Dendritic cell treated with granulocyte-macrophage colony-stimulating factor and Interleukin-4, amounts not matched to agents 40 ng/mL and 50 ng/mL, for 4 days (primary cell): Measurements from ENCODE around the gene RHBDF2.

ENCODE experiments used
- H3K27ac Mint-ChIP-seq: one replicate; pipeline ENCODE4 v1.8.0; 2022; ENCODE audit warnings: mild to moderate bottlenecking, mixed read lengths
- H3K27me3 Mint-ChIP-seq: one replicate; pipeline ENCODE4 v1.8.0; 2022; ENCODE audit warnings: mild to moderate bottlenecking, mixed read lengths
- H3K36me3 Mint-ChIP-seq: one replicate; pipeline ENCODE4 v1.8.0; 2022; ENCODE audit warnings: low read depth, mixed read lengths
- H3K4me1 Mint-ChIP-seq: one replicate; pipeline ENCODE4 v1.8.0; 2022; ENCODE audit warnings: low read depth, mixed read lengths
- H3K4me3 Mint-ChIP-seq: one replicate; pipeline ENCODE4 v1.8.0; 2022; ENCODE audit warnings: mild to moderate bottlenecking, moderate library complexity, mixed read lengths
- H3K9me3 Mint-ChIP-seq: one replicate; pipeline ENCODE4 v1.8.0; 2022; ENCODE audit warnings: mixed read lengths
- intact Hi-C: fragments of 100-400 bp; cut with micrococcal nuclease; formaldehyde crosslinking; loops from one replicate; pipeline ENCODE4 v1.15.0; 2022

Gene RHBDF2

GRCh38 chr17:76437467-76438402 is 63.5 kb downstream of the RHBDF2 start:
- Mint-ChIP-seq H3K36me3 (peaks cover 5% of the 10 kb centered on the region), H3K9me3 (no peaks in the 10 kb centered on the region), H3K27me3 (no peaks in the 10 kb centered on the region), H3K4me1 (peaks cover 6% of the 10 kb centered on the region), H3K27ac (no peak overlapping the region), H3K4me3 (no peak overlapping the region)
- intact Hi-C loops = no loop called here

DNA sequence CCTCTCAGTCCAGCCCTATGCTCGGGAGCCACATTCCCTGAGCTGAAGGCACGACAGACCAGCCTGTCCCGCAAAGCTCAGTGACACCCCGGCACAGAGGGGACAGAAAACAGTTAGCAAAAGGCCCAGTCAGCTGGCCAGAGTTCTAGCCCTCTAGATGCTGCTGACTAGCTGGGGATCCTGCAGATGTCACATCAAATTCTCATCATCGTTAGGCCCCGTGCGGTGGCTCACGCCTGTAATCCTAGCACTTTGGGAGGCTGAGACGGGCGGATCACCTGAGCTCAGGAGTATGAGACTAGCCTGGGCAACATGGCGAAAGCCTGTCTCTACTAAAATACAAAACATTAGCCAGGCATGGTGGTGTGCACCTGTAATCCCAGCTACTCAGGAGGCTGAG is 65.5 kb downstream of the RHBDF2 start:
- peaks cover 5% of the 10 kb centered on the region for H3K36me3 Mint-ChIP-seq
- H3K27me3 Mint-ChIP-seq = no peaks in the 10 kb centered on the region
- no peaks in the 10 kb centered on the region for H3K9me3 Mint-ChIP-seq
- H3K4me1 Mint-ChIP-seq = no peaks in the 10 kb centered on the region
- intact Hi-C loops = no loop called here
- H3K27ac Mint-ChIP-seq = no peak overlapping the region
- no peak overlapping the region for H3K4me3 Mint-ChIP-seq

- intact Hi-C loops = no loop called here
These were observed 66.4 kb downstream of the RHBDF2 start for GRCh38 chr17:76434870-76435269.

DNA sequence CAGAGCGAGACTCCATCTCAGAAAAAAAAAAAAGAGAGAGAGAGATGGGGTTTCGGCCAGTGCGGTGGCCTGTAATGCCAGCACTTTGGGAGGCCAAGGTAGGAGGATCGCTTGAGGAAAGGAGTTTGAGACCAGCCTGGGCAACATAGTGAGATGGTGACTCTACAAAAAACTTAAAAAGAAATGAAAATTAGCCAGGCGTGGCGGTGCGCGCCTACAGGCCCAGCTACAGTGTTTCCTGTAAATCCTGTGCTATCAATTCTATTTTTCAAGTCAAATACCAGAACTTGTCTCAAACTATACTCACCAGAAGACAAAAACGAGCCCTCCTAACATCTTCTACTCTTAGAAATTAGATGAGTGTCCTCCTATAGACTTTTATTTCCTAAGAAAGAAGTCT is 67.5 kb downstream of the RHBDF2 start:
- H3K4me3 Mint-ChIP-seq = no peak overlapping the region
- H3K27me3 Mint-ChIP-seq = no peaks in the 10 kb centered on the region
- intact Hi-C loops = no loop called here
- no peaks in the 10 kb centered on the region for H3K4me1 Mint-ChIP-seq
- no peak overlapping the region for H3K27ac Mint-ChIP-seq
- H3K36me3 Mint-ChIP-seq = peaks cover 5% of the 10 kb centered on the region
- no peaks in the 10 kb centered on the region for H3K9me3 Mint-ChIP-seq

More at GRCh38 chr17:76434870-76435269, 66.4 kb downstream of the RHBDF2 start:
- peaks cover 5% of the 10 kb centered on the region for H3K36me3 Mint-ChIP-seq
- H3K9me3 Mint-ChIP-seq = no peaks in the 10 kb centered on the region
- H3K27ac Mint-ChIP-seq = no peak overlapping the region
- no peak overlapping the region for H3K4me3 Mint-ChIP-seq
- H3K4me1 Mint-ChIP-seq = no peaks in the 10 kb centered on the region
- H3K27me3 Mint-ChIP-seq = no peaks in the 10 kb centered on the region

GRCh38 chr17:76432712-76433336 is 68.4 kb downstream of the RHBDF2 start:
- peaks cover 5% of the 10 kb centered on the region for H3K36me3 Mint-ChIP-seq
- peaks cover 8% of the 10 kb centered on the region for H3K4me1 Mint-ChIP-seq
- H3K27me3 Mint-ChIP-seq = no peaks in the 10 kb centered on the region
- H3K27ac Mint-ChIP-seq = no peak overlapping the region
- H3K9me3 Mint-ChIP-seq = no peaks in the 10 kb centered on the region
- intact Hi-C loops = no loop called here
- no peak overlapping the region for H3K4me3 Mint-ChIP-seq

GRCh38 chr17:76432004-76432403 is 69.2 kb downstream of the RHBDF2 start:
- no peaks in the 10 kb centered on the region for H3K27me3 Mint-ChIP-seq
- peaks cover 17% of the 10 kb centered on the region for H3K4me1 Mint-ChIP-seq
- intact Hi-C loops = no loop called here
- H3K4me3 Mint-ChIP-seq = no peak overlapping the region
- no peak overlapping the region for H3K27ac Mint-ChIP-seq
- H3K9me3 Mint-ChIP-seq = no peaks in the 10 kb centered on the region
- H3K36me3 Mint-ChIP-seq = peaks cover 5% of the 10 kb centered on the region

- Mint-ChIP-seq H3K9me3 (no peaks in the 10 kb centered on the region), H3K36me3 (peaks cover 5% of the 10 kb centered on the region), H3K27me3 (no peaks in the 10 kb centered on the region), H3K27ac (no peak overlapping the region), H3K4me1 (peaks cover 21% of the 10 kb centered on the region), H3K4me3 (no peak overlapping the region)
- intact Hi-C loops = no loop called here
These were observed 69.7 kb downstream of the RHBDF2 start for GRCh38 chr17:76431509-76431908.

DNA sequence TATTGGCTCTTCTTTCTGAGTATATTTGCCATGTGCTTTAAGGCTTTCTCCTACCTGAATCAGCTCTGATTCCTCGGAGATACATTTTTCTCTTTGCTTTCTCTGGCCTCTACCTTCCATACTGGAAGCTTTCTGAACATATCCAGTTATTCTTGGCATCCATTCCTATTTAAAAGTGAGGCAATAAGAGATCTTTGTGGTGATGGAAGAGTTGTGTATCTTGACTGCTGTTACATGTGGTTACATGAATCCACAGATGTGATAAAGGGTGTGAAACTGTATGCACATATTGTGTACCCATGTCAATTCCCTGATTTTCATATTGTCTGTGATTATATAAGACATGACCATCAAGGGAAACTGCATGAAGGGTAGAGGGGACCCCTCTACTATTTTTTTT is 72.7 kb downstream of the RHBDF2 start:
- intact Hi-C loops = no loop called here
- Mint-ChIP-seq H3K4me1 (peaks cover 23% of the 10 kb centered on the region), H3K36me3 (no peaks in the 10 kb centered on the region), H3K4me3 (no peak overlapping the region), H3K27me3 (no peaks in the 10 kb centered on the region), H3K27ac (no peak overlapping the region), H3K9me3 (no peaks in the 10 kb centered on the region)

- intact Hi-C loops = no loop called here
- Mint-ChIP-seq H3K4me1 (peaks cover 28% of the 10 kb centered on the region), H3K4me3 (no peak overlapping the region), H3K27ac (no peak overlapping the region), H3K9me3 (no peaks in the 10 kb centered on the region), H3K27me3 (no peaks in the 10 kb centered on the region), H3K36me3 (peaks cover 5% of the 10 kb centered on the region)
These were observed 73.6 kb downstream of the RHBDF2 start for GRCh38 chr17:76427501-76428231.

DNA sequence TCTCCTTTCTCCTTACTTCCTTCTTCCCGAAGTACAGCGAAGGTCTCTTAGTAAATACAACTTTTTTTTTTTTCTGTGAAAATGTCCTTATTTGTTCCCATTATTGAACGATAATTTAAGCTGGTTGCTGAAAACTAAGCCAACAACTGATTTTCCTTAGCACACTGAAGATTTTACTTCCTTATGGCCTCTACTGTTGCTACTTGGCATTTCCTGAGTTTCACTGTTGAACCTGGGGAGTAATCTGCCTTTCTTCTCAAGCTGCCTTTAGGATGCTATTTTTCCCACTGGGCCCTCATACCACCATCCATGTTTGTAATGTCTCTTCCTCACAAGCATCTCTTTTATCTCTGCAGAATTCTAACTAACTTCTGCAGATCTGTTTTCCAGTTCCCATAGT is 74.4 kb downstream of the RHBDF2 start:
- peaks cover 11% of the 10 kb centered on the region for H3K36me3 Mint-ChIP-seq
- H3K4me1 Mint-ChIP-seq = peaks cover 29% of the 10 kb centered on the region
- H3K27me3 Mint-ChIP-seq = no peaks in the 10 kb centered on the region
- H3K9me3 Mint-ChIP-seq = no peaks in the 10 kb centered on the region
- H3K4me3 Mint-ChIP-seq = no peak overlapping the region
- H3K27ac Mint-ChIP-seq = no peak overlapping the region
- intact Hi-C loops = no loop called here

DNA sequence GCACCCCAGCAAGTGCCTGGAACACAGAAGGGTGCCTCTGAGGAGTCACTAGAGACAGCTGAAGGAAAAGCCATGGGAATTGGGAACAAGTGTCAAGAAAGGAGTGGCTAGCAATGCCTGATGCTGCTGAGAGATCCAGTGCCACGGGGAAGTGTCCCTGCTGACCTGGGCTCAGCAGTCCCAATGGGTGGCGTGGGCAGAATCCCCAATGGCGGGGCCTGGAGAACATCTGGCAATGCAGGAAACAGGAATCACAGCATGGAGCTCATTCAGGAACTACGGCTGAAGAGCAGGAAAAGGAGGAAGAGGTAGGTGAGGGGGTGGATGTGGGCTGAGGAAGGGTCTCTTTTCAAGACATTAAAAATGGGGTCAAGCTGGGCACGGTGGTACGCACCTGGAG is 78.4 kb downstream of the RHBDF2 start:
- Mint-ChIP-seq H3K27me3 (no peaks in the 10 kb centered on the region), H3K27ac (no peak overlapping the region), H3K4me1 (peaks cover 27% of the 10 kb centered on the region), H3K4me3 (no peak overlapping the region), H3K36me3 (peaks cover 21% of the 10 kb centered on the region), H3K9me3 (no peaks in the 10 kb centered on the region)
- intact Hi-C loops = no loop called here

- no peaks in the 10 kb centered on the region for H3K27me3 Mint-ChIP-seq
- H3K4me1 Mint-ChIP-seq = peaks cover 27% of the 10 kb centered on the region
- no peaks in the 10 kb centered on the region for H3K9me3 Mint-ChIP-seq
- H3K36me3 Mint-ChIP-seq = peaks cover 25% of the 10 kb centered on the region
- intact Hi-C loops = no loop called here
- no peak overlapping the region for H3K4me3 Mint-ChIP-seq
- H3K27ac Mint-ChIP-seq = no peak overlapping the region
These were observed 78.8 kb downstream of the RHBDF2 start for GRCh38 chr17:76422406-76422805.

DNA sequence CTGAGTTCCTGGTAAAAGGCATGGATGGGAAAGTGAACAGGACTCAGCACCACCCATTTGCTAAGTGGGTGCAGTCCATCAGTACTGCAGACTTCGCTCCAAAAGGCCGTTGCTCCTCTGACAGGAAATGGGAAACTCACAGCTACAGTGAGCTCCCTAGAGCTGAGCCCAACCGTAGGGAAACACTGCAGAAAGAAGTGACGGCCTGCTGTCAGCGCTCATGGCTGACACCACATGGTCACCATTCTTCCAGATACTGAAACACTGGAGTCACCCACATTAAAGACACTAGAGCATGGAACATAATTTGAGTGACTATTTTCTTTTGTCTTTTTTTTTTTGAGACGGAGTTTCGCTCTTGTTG is 80.2 kb downstream of the RHBDF2 start:
- peaks cover 28% of the 10 kb centered on the region for H3K36me3 Mint-ChIP-seq
- H3K4me3 Mint-ChIP-seq = no peak overlapping the region
- H3K27me3 Mint-ChIP-seq = no peaks in the 10 kb centered on the region
- intact Hi-C loops = no loop called here
- no peaks in the 10 kb centered on the region for H3K9me3 Mint-ChIP-seq
- H3K27ac Mint-ChIP-seq = no peak overlapping the region
- H3K4me1 Mint-ChIP-seq = peaks cover 16% of the 10 kb centered on the region
